Medulla oblongata (tissue), 1 donor: ENCODE measurements around the gene CIDEA.

Experiments used
- DNase-seq: peaks from one replicate; pipeline ENCODE4 v3.0.0-alpha.2; 2015; ENCODE audit errors: extremely low spot score

The CIDEA gene

DNA sequence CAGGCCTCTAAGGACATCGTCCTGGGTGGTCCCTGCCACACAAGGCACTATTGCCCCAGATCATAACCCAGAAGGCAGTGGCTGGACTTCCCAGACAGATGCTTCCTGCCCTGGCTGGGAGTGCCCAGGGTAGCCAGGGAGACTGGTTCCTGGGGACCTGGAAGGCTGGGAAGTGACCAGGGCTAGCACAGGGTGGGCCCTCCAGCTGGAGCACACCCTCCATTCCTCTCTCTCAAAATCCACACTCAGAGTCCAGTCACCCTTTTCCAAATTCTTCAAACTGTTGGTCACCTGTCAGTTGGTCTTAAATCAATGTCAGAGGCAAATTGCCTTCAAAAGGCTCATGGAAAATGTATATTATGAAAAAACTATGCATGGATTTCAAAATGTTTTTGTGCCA lies 42.3 kb downstream of the CIDEA start:
- no peak for DNase-seq

GRCh38 chr18:12299862-12300261 lies 45.7 kb downstream of the CIDEA start:
- DNase-seq = no peak

DNA sequence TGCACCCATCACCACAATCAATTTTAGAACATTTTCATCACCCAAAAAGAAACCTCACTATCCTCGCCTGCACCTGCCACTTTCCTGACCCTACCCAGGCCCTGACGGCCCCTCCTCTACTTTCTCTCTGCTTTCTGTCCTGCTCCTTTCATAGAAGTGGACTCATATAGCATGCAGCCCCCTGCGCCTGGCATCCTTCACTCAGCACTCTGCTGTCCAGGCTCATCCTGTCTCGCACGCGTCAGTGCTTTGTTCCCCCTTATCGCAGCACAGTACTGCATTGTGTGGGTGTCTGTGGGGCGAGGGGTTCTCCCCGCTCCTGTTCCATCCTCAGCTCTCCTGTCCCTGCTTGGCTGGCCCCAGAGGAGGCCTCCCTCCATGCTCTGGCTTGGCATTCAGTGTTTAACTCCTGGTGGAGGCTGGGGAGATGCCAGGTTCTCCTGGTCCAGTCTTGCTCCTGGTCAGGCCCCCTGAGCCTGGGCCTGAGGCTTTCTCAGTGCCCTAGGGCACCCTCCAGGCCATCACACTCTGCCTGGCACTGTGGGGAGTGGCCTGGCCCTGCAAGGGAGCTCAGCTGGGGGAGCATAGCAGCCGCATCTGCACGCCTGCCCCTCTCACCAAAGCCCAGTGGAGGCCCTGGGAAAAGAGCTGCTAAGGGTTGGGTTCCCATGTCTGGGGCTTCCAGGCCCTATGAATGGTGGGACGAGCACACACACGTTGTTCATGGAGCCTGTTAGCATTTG lies 47.3 kb downstream of the CIDEA start:
- no peak for DNase-seq

DNA sequence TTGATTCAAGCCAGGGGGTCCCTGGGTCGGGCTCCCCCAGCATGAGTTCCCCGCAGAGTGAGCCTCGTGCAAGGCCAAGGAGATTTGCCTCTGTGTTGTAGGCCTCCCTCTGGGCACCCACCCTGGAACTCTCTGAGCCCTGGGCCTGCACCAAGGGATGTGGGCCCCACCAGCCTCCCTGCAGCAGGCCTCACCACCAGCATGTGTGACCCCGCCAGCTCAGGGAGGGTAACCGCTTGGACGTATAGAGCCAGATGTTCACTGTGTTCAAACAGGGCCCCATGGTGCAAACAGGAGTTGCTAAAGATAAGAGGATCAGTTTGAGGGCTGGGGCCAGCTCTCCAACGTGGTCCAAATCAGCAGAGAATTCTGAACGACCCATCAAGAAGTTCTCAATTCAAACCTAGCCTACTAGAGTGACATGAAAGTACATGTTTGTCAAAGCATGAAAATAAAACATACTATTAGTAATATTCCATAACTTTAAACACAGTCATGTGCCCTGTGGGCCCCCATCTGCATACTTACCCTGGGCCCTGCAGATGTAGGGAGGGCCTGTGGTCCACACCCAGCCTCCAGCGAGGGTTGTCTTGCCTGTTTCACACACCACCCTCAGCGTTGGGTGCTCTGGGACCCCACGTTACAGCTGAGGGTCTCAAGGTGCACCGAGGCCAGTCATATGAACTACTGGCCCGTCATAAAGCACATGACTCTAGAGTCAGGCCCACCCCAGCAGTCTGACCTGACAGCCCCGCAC lies 48.4 kb downstream of the CIDEA start:
- DNase-seq = no peak

- no peak for DNase-seq
Observed at GRCh38 chr18:12304351-12305210, 50.4 kb downstream of the CIDEA start.

DNA sequence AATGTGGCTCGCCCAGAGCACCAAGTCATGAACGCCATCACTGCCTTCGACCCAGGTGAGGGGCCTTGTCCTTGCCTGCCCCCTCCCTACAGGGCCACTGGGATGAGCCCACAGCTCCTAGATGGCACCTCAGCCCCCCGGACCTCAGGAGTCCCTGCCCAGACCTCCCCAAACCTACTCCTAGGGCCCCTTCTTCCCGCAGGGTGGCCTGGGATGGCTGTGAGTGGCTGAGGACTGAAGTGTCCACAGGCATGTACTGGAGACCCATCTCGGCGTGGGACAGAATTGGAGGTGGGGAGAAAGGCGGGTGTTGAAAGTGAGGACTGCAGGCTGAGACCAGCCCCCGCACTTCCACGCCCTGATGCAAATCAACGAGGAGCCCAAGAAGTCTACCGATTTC lies 51.0 kb downstream of the CIDEA start:
- DNase-seq = no peak

GRCh38 chr18:12305930-12306629 lies 51.9 kb downstream of the CIDEA start:
- no peak for DNase-seq

GRCh38 chr18:12306752-12307700 lies 52.9 kb downstream of the CIDEA start:
- no peak for DNase-seq

GRCh38 chr18:12307701-12308385 lies 53.7 kb downstream of the CIDEA start, which contains the start of gene TUBB6:
TSS of gene TUBB6 (plus strand) at chr18:12308241. CDS start at chr18:12308293, 52 bp downstream.
- DNase-seq = no peak

DNA sequence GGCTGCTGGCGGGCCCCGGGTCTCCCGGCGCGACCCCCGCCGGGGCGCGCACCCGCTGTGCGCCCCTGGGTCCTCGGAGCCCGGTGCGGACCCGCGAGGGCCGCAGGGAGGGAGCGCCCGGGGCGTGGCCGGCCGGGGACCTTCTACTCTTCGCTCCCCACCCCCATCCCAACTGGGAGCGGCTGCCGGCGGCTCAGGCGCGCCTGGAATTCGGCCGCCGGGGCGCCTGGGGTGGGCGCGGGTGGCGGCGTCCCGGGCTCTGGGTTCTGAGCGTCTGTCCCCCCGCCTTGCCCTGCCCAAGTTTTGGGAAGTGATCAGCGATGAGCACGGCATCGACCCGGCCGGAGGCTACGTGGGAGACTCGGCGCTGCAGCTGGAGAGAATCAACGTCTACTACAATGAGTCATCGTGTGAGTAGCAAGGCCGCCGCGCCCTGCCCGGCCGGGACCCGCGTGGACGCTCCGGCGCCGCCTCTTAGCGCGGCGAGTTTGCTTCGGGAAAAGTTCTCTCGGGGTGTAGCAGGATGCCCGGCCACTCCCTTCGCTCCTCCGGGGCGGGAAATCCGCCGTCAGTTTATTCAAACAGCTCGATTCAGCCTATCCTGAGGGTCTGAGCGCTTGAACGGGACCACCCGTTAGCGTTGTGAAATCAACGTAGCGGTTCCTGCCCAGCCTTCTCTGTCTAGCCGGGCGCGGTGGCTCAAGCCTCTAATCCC lies 54.4 kb downstream of the CIDEA start:
- no peak for DNase-seq

- DNase-seq = no peak
Observed at GRCh38 chr18:12309683-12310198, 55.6 kb downstream of the CIDEA start.

GRCh38 chr18:12310762-12311161 lies 56.6 kb downstream of the CIDEA start:
- no peak for DNase-seq

DNA sequence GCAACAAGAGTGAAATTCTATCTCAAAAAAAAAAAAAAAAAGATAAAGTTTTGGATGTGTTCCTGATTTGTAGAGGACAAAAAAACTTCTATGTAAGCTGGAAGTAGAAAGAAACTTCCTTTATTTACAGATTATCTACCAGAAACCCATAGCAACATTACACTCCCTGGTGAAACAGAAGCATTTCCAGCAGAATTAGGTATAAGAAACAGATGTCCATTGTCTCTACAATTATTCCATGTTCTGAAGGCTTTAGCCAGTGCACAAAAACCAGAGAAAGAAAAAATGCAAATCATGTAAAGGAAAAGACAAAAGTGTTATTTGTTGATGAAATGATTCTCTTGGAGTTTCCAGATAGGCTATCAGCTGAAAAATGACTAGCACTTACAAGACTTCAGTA lies 58.8 kb downstream of the CIDEA start:
- DNase-seq = no peak

DNA sequence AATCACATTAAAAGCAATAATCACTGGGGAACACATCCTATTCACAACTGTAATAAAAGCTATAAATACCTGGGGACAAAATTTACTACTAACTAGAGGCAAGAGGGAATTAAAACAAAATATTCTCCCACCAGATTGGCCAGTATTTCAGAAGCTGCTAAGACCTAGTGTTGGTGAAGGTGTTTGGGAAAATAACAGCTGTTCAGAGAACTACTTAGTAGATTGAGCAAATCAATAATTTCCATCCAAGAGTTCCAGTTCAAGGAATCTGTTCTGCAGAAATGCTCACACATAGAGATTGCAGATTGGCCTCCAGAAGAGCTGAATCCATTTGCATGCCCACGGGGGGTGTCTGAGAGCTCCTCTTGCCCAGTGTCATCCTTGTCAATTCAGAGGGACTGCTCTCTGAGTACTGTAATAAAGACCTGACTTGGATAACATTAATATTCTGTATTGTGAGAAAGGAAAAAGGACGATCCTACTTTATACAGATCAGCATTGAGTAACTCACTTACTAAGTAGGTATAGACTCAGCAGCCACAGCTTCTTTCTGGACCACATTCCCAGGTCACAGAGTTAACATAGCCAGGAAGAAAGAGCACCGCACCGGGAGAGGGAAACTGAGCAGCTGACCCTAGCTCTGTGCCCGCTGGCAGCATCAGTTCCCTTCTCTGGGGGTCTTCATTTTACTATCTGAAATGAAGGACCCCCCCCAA lies 59.5 kb downstream of the CIDEA start:
- no peak for DNase-seq

DNA sequence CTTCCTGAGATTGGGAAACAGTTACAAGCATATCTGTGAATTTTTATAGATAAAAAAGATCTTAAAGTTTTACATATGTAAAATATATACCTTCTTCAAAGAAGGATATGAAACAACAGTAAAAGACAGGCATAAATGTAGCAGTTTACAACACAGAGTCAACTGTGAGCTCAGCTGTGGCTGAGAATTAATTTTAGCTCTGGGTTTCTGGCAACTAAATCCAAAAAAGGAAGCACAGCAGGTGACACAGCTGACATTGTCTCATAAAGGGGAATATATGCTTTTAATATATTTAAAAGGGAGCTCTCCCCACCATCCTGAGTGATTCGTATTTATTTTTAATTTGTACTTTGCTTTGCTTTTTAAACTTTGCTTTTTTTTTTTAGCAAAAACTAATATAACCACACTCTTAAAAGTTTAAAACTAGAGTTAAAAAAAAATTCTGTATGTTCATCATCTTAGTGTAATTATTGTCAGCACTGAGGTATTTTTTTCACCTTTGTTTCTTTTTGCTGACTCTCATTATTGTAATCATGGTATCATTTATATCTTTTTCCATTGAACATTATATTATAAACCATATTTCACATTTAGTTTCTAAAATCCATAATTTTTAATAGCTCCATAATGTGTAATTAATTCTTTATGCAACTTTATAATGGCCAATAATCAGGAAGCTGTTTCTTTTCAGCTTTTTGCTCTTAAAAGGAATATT lies 60.6 kb downstream of the CIDEA start:
- no peak for DNase-seq

GRCh38 chr18:12315490-12315889 lies 61.3 kb downstream of the CIDEA start:
- no peak for DNase-seq

DNA sequence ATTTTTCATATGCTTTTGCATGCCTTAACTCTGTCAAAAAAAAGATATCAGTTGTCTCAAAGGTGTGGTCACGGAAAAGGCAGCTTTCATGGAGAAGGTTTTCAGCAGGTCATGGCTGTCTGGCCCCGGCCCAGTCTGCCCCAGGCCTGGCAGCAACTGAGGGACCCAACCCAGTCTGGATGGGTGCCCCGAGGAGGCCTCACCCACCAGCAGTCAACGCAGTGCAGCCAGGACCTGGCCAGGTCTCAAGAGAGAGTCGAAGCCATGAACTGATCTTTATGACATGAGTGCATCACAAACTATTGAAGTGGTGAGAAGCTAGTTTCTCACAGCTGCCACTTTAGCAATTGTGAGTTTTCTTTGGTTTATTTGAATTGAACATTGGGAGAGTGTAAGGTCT lies 61.8 kb downstream of the CIDEA start:
- no peak for DNase-seq
